IPS-20b (cell line): Measurements from ENCODE around the gene U2AF2.

Experiments
- H3K27ac ChIP-seq: one replicate; pipeline ENCODE4 v1.5.1; 2013; ENCODE audit warnings: low read length
- H3K27me3 ChIP-seq: 2 replicates; pipeline ENCODE4 v1.6.1; 2013; ENCODE audit warnings: mild to moderate bottlenecking, low read length, inconsistent platforms; ENCODE audit not compliant: insufficient read depth
- H3K36me3 ChIP-seq: 2 replicates; pipeline ENCODE4 v1.6.1; 2013; ENCODE audit warnings: low read depth, mild to moderate bottlenecking, inconsistent platforms, low read length, moderate library complexity; ENCODE audit not compliant: insufficient read depth
- H3K4me1 ChIP-seq: 2 replicates; pipeline ENCODE4 v1.6.1; 2013; ENCODE audit warnings: mild to moderate bottlenecking, control low read depth, inconsistent platforms, low read length, moderate library complexity; ENCODE audit not compliant: insufficient read depth
- H3K4me3 ChIP-seq: 2 replicates; pipeline ENCODE4 v1.5.1; 2013; ENCODE audit warnings: mild to moderate bottlenecking, low read length, inconsistent platforms
- H3K9ac ChIP-seq: 2 replicates; pipeline ENCODE4 v1.6.1; 2013; ENCODE audit warnings: low read depth, mild to moderate bottlenecking, inconsistent platforms, low read length, moderate library complexity
- H3K9me3 ChIP-seq: 2 replicates; pipeline ENCODE4 v1.6.1; 2013; ENCODE audit warnings: mild to moderate bottlenecking, low read depth, low read length, inconsistent platforms; ENCODE audit not compliant: insufficient read depth

U2AF2 gene

GRCh38 chr19:55653651-55654322 lies 1.0 kb upstream of the U2AF2 start:
- Histone ChIP-seq H3K27me3 (no peaks in the 10 kb centered on the region), H3K36me3 (peaks cover 14% of the 10 kb centered on the region), H3K27ac (peak overlapping the region; percentile 93), H3K4me3 (peak overlapping the region; percentile 84), H3K9ac (peak overlapping the region; percentile 97), H3K9me3 (no peaks in the 10 kb centered on the region), H3K4me1 (peaks cover 18% of the 10 kb centered on the region)

GRCh38 chr19:55654323-55654867 lies 440 bp upstream of the U2AF2 start:
- Histone ChIP-seq H3K36me3 (peaks cover 17% of the 10 kb centered on the region), H3K4me1 (peaks cover 18% of the 10 kb centered on the region), H3K4me3 (peak overlapping the region; percentile 84)

GRCh38 chr19:55655648-55656040 lies 809 bp downstream of the U2AF2 start:
- Histone ChIP-seq H3K36me3 (peaks cover 30% of the 10 kb centered on the region), H3K4me3 (peak overlapping the region; percentile 97), H3K4me1 (peaks cover 18% of the 10 kb centered on the region)

More at GRCh38 chr19:55654323-55654867, 440 bp upstream of the U2AF2 start:
- H3K27me3 ChIP-seq, result no peaks in the 10 kb centered on the region
- no peaks in the 10 kb centered on the region for H3K9me3 ChIP-seq
- peak overlapping the region; percentile 93 for H3K27ac ChIP-seq
- peak overlapping the region; percentile 97 for H3K9ac ChIP-seq

GRCh38 chr19:55656552-55656951 lies 1.7 kb downstream of the U2AF2 start:
- Histone ChIP-seq H3K4me1 (peaks cover 18% of the 10 kb centered on the region), H3K4me3 (peak overlapping the region; percentile 97), H3K27me3 (no peaks in the 10 kb centered on the region), H3K36me3 (peaks cover 39% of the 10 kb centered on the region), H3K9ac (peak overlapping the region; percentile 98), H3K27ac (no peak overlapping the region), H3K9me3 (no peaks in the 10 kb centered on the region)

More at GRCh38 chr19:55655648-55656040, 809 bp downstream of the U2AF2 start:
- no peaks in the 10 kb centered on the region for H3K27me3 ChIP-seq
- H3K9ac ChIP-seq, result peak overlapping the region; percentile 98
- peak overlapping the region; percentile 58 for H3K27ac ChIP-seq
- no peaks in the 10 kb centered on the region for H3K9me3 ChIP-seq

- H3K4me1 ChIP-seq, result peaks cover 18% of the 10 kb centered on the region
- peaks cover 45% of the 10 kb centered on the region for H3K36me3 ChIP-seq
- peak overlapping the region; percentile 98 for H3K9ac ChIP-seq
- no peaks in the 10 kb centered on the region for H3K27me3 ChIP-seq
- peak overlapping the region; percentile 97 for H3K4me3 ChIP-seq
- H3K9me3 ChIP-seq, result no peaks in the 10 kb centered on the region
- H3K27ac ChIP-seq, result no peak overlapping the region
Measured at GRCh38 chr19:55656988-55657747, 2.3 kb downstream of the U2AF2 start.

- 0 out of 2 replicates have a peak overlapping the region, but pooled peaks have one; percentile 30 for H3K9ac ChIP-seq
- no peaks in the 10 kb centered on the region for H3K27me3 ChIP-seq
- H3K36me3 ChIP-seq, result peaks cover 63% of the 10 kb centered on the region
- H3K4me3 ChIP-seq, result no peak overlapping the region
- no peak overlapping the region for H3K27ac ChIP-seq
- no peaks in the 10 kb centered on the region for H3K9me3 ChIP-seq
- H3K4me1 ChIP-seq, result peaks cover 18% of the 10 kb centered on the region
Measured at GRCh38 chr19:55658846-55659459, 4.1 kb downstream of the U2AF2 start.

GRCh38 chr19:55659822-55660221 lies 5.0 kb downstream of the U2AF2 start:
- Histone ChIP-seq H3K27me3 (no peaks in the 10 kb centered on the region), H3K9ac (0 out of 2 replicates have a peak overlapping the region, but pooled peaks have one; percentile 30), H3K27ac (no peak overlapping the region), H3K4me3 (no peak overlapping the region), H3K9me3 (no peaks in the 10 kb centered on the region), H3K4me1 (peaks cover 18% of the 10 kb centered on the region), H3K36me3 (peaks cover 72% of the 10 kb centered on the region)

- H3K27me3 ChIP-seq, result no peaks in the 10 kb centered on the region
- no peak overlapping the region for H3K27ac ChIP-seq
- no peak overlapping the region for H3K4me3 ChIP-seq
- no peak overlapping the region for H3K9ac ChIP-seq
- H3K4me1 ChIP-seq, result peaks cover 18% of the 10 kb centered on the region
- no peaks in the 10 kb centered on the region for H3K9me3 ChIP-seq
- H3K36me3 ChIP-seq, result peaks cover 77% of the 10 kb centered on the region
Measured at GRCh38 chr19:55660404-55660803, 5.6 kb downstream of the U2AF2 start.

GRCh38 chr19:55660991-55661390 lies 6.2 kb downstream of the U2AF2 start:
- Histone ChIP-seq H3K27me3 (no peaks in the 10 kb centered on the region), H3K27ac (no peak overlapping the region), H3K9ac (no peak overlapping the region), H3K4me3 (no peak overlapping the region), H3K36me3 (peaks cover 83% of the 10 kb centered on the region), H3K4me1 (peaks cover 18% of the 10 kb centered on the region), H3K9me3 (no peaks in the 10 kb centered on the region)

- Histone ChIP-seq H3K36me3 (peaks cover 88% of the 10 kb centered on the region), H3K9ac (no peak overlapping the region), H3K27me3 (no peaks in the 10 kb centered on the region), H3K27ac (no peak overlapping the region), H3K4me3 (no peak overlapping the region), H3K4me1 (peaks cover 12% of the 10 kb centered on the region), H3K9me3 (no peaks in the 10 kb centered on the region)
Measured at GRCh38 chr19:55661826-55662225, 7.0 kb downstream of the U2AF2 start.

GRCh38 chr19:55663846-55664536 lies 9.2 kb downstream of the U2AF2 start:
- no peak overlapping the region for H3K9ac ChIP-seq
- peaks cover 99% of the 10 kb centered on the region for H3K36me3 ChIP-seq
- H3K9me3 ChIP-seq, result no peaks in the 10 kb centered on the region
- no peak overlapping the region for H3K4me3 ChIP-seq
- H3K27ac ChIP-seq, result no peak overlapping the region
- H3K27me3 ChIP-seq, result no peaks in the 10 kb centered on the region
- H3K4me1 ChIP-seq, result no peaks in the 10 kb centered on the region
